DMS53 treated with DMSO at 0.1 percent for 48 hours (cell line): ENCODE measurements around the gene A2ML1.
A peak's percentile ranks its signal among the peaks of the same experiment; 100 is the strongest.
"Not testable (repeated sequence)": the region's sequence is repeated elsewhere in the genome, so short reads cannot be mapped to it uniquely, and the experiment has no call there.

ENCODE experiments used
- DNase-seq: peaks from one replicate; lab custom pipeline; 2025; ENCODE audit not compliant: unreplicated experiment; lab: John Stamatoyannopoulos, UW

Gene A2ML1

DNA sequence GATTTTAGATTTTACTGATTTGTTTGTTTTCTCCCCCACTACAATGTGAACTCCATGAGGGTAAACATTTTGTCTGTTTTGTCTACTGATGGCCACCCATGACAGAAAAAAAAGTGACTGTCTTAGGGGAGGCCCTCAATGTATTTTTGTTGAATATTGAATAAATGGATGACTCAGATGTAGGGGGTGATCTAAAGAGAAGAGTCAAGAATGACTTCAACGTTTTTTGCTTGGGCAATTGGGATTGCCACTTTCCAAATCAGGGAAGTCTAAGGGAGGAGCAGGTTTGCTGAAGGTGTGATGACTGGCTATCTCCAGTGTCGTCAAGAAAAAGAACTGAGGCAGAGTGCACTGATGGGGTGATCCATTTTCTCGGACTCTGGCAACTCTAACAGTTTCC lies 81.2 kb downstream of the A2ML1 start:
- DNase-seq = no peak

GRCh38 chr12:8904665-8905064 lies 82.2 kb downstream of the A2ML1 start:
- no peak for DNase-seq

DNA sequence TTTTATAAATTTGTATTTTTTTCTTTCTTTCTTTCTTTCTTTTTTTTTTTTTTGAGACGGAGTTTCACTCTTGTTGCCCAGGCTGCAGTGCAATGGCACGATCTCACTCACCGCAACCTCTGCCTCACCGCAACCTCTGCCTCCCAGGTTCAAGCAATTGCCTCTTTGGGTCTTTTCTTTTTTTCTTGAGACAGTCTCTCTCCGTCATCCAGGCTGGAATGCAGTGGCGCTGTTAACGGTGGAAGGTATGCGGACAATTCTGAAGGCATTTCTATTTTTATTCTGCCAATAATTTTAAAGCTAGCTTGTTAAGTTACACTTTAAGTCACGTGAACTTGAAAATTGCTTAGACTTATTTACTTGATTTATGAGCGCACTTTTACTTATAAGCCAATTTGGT lies 83.1 kb downstream of the A2ML1 start:
- no peak for DNase-seq

DNA sequence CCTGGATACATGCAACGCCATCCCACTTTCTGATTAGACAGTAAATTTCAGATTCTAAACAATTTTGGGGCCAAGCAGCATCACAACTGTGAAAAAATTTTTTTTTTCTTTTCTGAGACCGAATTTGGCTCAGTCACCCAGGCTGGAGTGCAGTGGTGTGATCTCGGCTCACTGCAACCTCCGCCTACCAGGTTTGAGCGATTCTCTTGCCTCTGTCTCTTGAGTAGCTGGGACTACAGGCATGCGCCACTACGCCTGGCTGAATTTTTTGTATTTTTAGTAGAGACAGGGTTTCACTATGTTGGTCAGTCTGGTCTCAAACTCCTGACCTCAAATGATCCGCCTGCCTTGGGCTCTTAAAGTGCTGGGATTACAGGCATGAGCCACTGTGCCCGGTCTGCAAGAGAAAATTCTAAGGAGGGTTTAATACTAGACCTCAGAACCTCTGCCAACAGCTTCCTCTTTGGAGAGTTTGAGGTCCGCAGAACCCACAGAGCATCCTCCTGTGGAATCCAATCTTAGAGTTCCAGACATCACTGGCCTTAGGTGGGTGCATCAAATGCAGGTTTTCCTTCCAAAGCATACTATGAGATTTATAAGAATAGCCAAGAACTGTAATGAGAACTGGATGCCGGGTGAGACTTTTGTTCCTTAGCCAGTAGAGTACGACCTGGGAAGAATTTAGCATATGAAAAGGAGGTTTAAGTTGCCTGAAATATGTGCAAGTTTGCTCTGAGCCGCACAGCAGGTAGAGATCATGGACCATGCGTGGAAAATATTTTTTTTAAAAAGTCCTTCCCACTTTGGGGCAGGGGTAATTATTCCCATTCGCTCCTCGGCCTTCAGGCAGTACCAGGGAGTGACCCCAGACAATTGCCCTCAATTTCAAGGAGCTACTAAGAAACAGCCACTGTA lies 84.1 kb downstream of the A2ML1 start:
- DNase-seq = no peak

GRCh38 chr12:8907513-8907912 lies 85.1 kb downstream of the A2ML1 start:
- DNase-seq = no peak

- no peak for DNase-seq
Measured at GRCh38 chr12:8909752-8910151, 87.3 kb downstream of the A2ML1 start.

DNA sequence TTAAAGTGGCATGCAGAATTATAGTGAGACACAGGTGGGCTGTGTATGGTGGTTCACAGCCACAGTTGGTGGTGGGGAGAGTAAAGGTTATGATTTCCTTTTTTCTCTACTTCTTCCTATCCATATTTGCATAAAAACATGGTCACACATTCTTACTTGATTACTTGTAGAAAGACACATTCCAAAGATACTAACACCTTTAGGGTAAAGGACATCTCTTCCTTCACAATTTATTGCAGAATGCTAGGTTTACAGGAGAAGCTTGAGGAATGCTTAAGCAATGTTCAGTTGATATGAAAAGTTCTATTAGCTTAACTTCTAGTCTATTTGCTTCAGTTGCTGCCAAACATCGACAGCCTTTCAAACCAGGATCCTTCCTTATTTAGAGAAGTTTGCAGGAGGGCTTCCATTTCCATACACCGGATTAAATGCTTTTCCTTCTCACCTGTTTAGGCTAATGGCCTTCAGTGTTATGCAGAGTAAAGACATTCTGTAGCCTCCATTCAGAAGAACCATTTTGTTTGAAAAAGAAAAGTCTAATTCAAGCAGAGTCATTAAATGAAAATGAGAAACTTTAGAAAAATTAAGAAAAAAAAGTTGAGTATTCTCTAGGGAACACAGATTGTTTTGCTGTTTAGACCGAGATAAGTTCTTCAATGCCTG lies 89.3 kb downstream of the A2ML1 start:
- no peak for DNase-seq

GRCh38 chr12:8912914-8913313 lies 90.5 kb downstream of the A2ML1 start:
- DNase-seq = no peak

- peak; percentile 53 for DNase-seq
Measured at GRCh38 chr12:8913702-8914032, 91.2 kb downstream of the A2ML1 start.

DNA sequence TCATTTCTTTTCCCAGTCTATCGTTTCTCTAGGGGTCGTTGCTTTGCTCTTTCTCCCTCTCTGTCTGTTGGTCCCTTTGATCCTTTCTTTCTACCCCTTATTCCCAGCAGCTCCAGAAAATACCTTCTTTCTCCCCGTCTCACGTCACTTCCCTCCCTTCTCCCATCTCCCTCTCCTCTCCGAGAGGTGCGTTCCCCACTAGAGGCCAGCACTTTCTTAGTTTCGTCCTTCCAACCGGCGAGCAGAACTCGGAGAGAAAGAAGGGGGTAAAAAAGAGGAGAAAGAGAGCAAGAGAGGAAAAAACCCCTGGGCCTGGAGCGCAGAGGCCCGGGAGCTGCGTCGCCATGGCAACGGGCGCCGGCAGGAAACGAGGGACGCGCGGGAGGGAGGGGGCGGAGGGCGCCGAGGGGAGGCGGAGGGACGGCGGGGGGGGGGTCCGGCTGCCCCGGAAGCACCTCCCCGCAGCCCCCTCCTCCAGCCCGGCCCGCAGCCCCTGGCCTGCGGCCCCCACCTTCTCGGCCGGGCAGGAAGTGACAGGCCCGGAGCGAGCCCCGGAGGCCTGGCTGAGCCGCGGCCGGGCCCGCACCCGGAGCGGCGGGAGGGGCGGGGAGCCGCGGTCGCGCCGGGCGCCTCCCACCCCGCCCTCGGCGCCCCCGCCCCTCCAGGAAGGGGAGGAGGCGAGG lies 91.8 kb downstream of the A2ML1 start, which contains the start of gene PHC1:
Gene PHC1 (plus strand): TSS at position 477 of the 683 bp plus-strand sequence. CDS start 3,169 bp downstream, outside the sequence.
- peak; percentile 80 for DNase-seq

- DNase-seq = peak; percentile 90
Measured at GRCh38 chr12:8914716-8915526, 92.5 kb downstream of the A2ML1 start.

- DNase-seq = no peak
Measured at GRCh38 chr12:8916154-8916553, 93.7 kb downstream of the A2ML1 start.

- no peak for DNase-seq
Measured at GRCh38 chr12:8917031-8917430, 94.6 kb downstream of the A2ML1 start.

DNA sequence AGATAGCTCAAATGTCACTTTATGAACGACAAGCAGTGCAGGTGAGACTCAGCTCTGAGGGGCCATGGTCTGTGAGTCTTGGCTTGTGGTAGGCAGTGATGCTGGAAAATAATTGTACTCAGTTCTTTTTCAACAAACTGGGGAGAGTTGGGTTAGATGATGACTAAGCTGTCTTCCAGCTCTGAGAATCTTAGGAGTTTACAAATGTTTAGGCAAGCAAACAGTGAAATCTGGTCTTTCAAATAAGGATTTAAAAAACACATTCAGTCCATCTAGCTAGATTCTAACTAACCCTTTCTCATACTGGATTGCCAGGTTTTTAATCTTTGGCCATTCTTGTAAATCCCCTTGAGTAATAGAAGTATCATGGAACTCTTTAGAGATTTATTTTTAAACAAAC lies 95.3 kb downstream of the A2ML1 start:
- DNase-seq = no peak

GRCh38 chr12:8919643-8920042 lies 97.2 kb downstream of the A2ML1 start:
- DNase-seq = not testable (repeated sequence)

DNA sequence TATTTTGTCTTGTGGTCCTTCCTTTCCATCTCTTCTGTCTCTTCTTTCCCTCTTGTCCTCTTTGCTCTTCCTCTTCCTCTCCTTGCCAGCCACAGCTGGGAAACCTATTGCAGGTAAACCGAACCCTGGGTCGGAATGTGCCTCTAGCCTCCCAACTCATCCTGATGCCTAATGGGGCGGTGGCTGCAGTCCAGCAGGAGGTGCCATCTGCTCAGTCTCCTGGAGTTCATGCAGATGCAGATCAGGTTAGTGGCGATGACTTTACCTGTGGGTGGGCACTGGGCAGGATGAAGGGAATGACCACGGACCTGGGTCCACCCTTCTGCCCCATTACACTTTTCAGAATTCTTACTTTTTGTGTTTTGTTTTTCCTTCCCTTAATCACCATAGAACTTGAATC lies 100.1 kb downstream of the A2ML1 start:
- DNase-seq = no peak
